22Rv1 (cell line): ENCODE measurements around the gene CLEC16A.

Experiments
- H3K27ac ChIP-seq: fragments of 450-650 bp; 2 replicates; pipeline ENCODE4 v1.5.1; 2017
- CTCF ChIP-seq: fragments of 450-650 bp; IDR thresholded peaks from 2 replicates; pipeline ENCODE4 v1.5.1; 2017; ENCODE audit warnings: mild to moderate bottlenecking
- ZFX ChIP-seq: fragments of 450-650 bp; IDR thresholded peaks from 2 replicates; pipeline ENCODE4 v1.6.1; 2017; ENCODE audit warnings: antibody characterized with exemption, borderline replicate concordance

The CLEC16A gene

GRCh38 chr16:11211061-11211976 is 267.0 kb downstream of the CLEC16A start:
- TF ChIP-seq CTCF (no peak; the same call in 1 of the 2 replicates), ZFX (no peak)
- no peak overlapping the region for H3K27ac ChIP-seq

GRCh38 chr16:11211977-11212797 is 267.8 kb downstream of the CLEC16A start:
- H3K27ac ChIP-seq: no peak overlapping the region
- TF ChIP-seq CTCF (no peak), ZFX (no peak)

- TF ChIP-seq ZFX (no peak), CTCF (no peak)
- no peak overlapping the region for H3K27ac ChIP-seq
Observed at GRCh38 chr16:11212798-11213196, 268.4 kb downstream of the CLEC16A start.

- TF ChIP-seq ZFX (no peak), CTCF (no peak)
- no peak overlapping the region for H3K27ac ChIP-seq
Observed at GRCh38 chr16:11213373-11213772, 269.0 kb downstream of the CLEC16A start.

- TF ChIP-seq CTCF (no peak), ZFX (no peak)
- no peak overlapping the region for H3K27ac ChIP-seq
Observed at GRCh38 chr16:11213799-11214198, 269.4 kb downstream of the CLEC16A start.

- TF ChIP-seq CTCF (no peak), ZFX (no peak)
- H3K27ac ChIP-seq: no peak overlapping the region
Observed at GRCh38 chr16:11215935-11216556, 271.7 kb downstream of the CLEC16A start.
